ENCODE data around the gene ANKRD61. TPM values are rescaled to one million over a fixed set of nuclear protein-coding genes. Genes with fewer than 3 reads are reported as not detected.

Gene ANKRD61
- total RNA-seq, 2 donors from 2014 or later: not detected

- Histone ChIP-seq H3K4me3 (no peak overlapping the region), H3K27ac (no peak overlapping the region), H3K9ac (ENCODE audit: low read depth in 2 of 2, low read length in 2 of 2) (no peak overlapping the region), H3K4me1 (peaks cover 7% of the 10 kb centered on the region), H3K9me3 (no peaks in the 10 kb centered on the region), H3K36me3 (peaks cover 20% of the 10 kb centered on the region), H3K27me3 (no peaks in the 10 kb centered on the region)
- TF ChIP-seq CTCF (IDR thresholded peaks at IDR 0.05): no peak
- DNase-seq: no peak
- intact Hi-C loops (cut with DNase I): no loop called here
Observed at GRCh38 chr7:6022707-6023106, 8.5 kb upstream of the ANKRD61 start.

- peaks cover 20% of the 10 kb centered on the region for H3K36me3 ChIP-seq
- H3K4me1 ChIP-seq: peaks cover 7% of the 10 kb centered on the region
- no peak for TF ChIP-seq CTCF (IDR thresholded peaks at IDR 0.05)
- peak; percentile 62 for DNase-seq
- intact Hi-C loops (cut with DNase I): no loop called here
- H3K27me3 ChIP-seq: no peaks in the 10 kb centered on the region
- H3K9ac ChIP-seq (ENCODE audit: low read depth in 2 of 2, low read length in 2 of 2): peak overlapping the region in 1 of 2 donors; percentile 58
- H3K27ac ChIP-seq: peak overlapping the region; percentile 44
- H3K9me3 ChIP-seq: no peaks in the 10 kb centered on the region
- no peak overlapping the region for H3K4me3 ChIP-seq
Observed at GRCh38 chr7:6023974-6024435, 7.2 kb upstream of the ANKRD61 start.

- H3K4me1 ChIP-seq: peaks cover 7% of the 10 kb centered on the region
- H3K9me3 ChIP-seq: no peaks in the 10 kb centered on the region
- peak overlapping the region; percentile 24 for H3K4me3 ChIP-seq
- peak; percentile 91 for DNase-seq
- intact Hi-C loops (cut with DNase I): no loop called here
- no peak for TF ChIP-seq CTCF (IDR thresholded peaks at IDR 0.05)
- H3K27ac ChIP-seq: peak overlapping the region; percentile 84
- H3K9ac ChIP-seq (ENCODE audit: low read depth in 2 of 2, low read length in 2 of 2): peak overlapping the region; percentile 48 to 73
- H3K27me3 ChIP-seq: no peaks in the 10 kb centered on the region
- peaks cover 20% of the 10 kb centered on the region for H3K36me3 ChIP-seq
Observed at GRCh38 chr7:6026011-6026819, 5.0 kb upstream of the ANKRD61 start.

GRCh38 chr7:6026820-6027311 is 4.3 kb upstream of the ANKRD61 start:
- Histone ChIP-seq H3K27ac (peak overlapping the region; percentile 84), H3K36me3 (peaks cover 17% of the 10 kb centered on the region), H3K4me3 (peak overlapping the region; percentile 24), H3K4me1 (peaks cover 7% of the 10 kb centered on the region), H3K27me3 (no peaks in the 10 kb centered on the region), H3K9me3 (no peaks in the 10 kb centered on the region), H3K9ac (ENCODE audit: low read depth in 2 of 2, low read length in 2 of 2) (peak overlapping the region in 1 of 2 donors; percentile 73)
- intact Hi-C loops (cut with DNase I): no loop called here
- DNase-seq: peak; percentile 31
- TF ChIP-seq CTCF (IDR thresholded peaks at IDR 0.05): no peak

GRCh38 chr7:6027806-6028365 is 3.3 kb upstream of the ANKRD61 start:
- DNase-seq: no peak
- no peak for TF ChIP-seq CTCF (IDR thresholded peaks at IDR 0.05)
- H3K27me3 ChIP-seq: no peaks in the 10 kb centered on the region
- H3K27ac ChIP-seq: peak overlapping the region; percentile 84
- no peak overlapping the region for H3K9ac ChIP-seq (ENCODE audit: low read depth in 2 of 2, low read length in 2 of 2)
- H3K9me3 ChIP-seq: no peaks in the 10 kb centered on the region
- peaks cover 7% of the 10 kb centered on the region for H3K4me1 ChIP-seq
- intact Hi-C loops (cut with DNase I): no loop called here
- no peak overlapping the region for H3K4me3 ChIP-seq
- peaks cover 8% of the 10 kb centered on the region for H3K36me3 ChIP-seq

All from colonic mucosa (tissue), 4 donors.